ENCODE data around the gene TRIP13.

GRCh38 chr5:852431-853401, 40.0 kb upstream of the TRIP13 start:
- TF ChIP-seq CEBPB (IDR thresholded peaks at IDR 0.05; ENCODE audit: borderline replicate concordance in 1 of 2, low read depth in 2 of 2, low read length in 2 of 2): no peak
- no peak for TF ChIP-seq TBL1XR1 (IDR thresholded peaks at IDR 0.05; ENCODE audit: low read depth, low read length)
- no peak for TF ChIP-seq TCF12 (IDR thresholded peaks at IDR 0.05; ENCODE audit: low read depth, low read length)
- TF ChIP-seq, protein P1, sequence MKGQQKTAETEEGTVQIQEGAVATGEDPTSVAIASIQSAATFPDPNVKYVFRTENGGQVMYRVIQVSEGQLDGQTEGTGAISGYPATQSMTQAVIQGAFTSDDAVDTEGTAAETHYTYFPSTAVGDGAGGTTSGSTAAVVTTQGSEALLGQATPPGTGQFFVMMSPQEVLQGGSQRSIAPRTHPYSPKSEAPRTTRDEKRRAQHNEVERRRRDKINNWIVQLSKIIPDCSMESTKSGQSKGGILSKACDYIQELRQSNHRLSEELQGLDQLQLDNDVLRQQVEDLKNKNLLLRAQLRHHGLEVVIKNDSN (IDR thresholded peaks at IDR 0.05; ENCODE audit: borderline replicate concordance, extremely low read length, insufficient read depth, low read depth, low read length): no peak
- no peak for TF ChIP-seq POLR2A (IDR thresholded peaks at IDR 0.05; ENCODE audit: low read depth, low read length)
- TF ChIP-seq HDAC6 (IDR thresholded peaks at IDR 0.05; ENCODE audit: unreplicated experiment): no peak
- TF ChIP-seq, protein P2, sequence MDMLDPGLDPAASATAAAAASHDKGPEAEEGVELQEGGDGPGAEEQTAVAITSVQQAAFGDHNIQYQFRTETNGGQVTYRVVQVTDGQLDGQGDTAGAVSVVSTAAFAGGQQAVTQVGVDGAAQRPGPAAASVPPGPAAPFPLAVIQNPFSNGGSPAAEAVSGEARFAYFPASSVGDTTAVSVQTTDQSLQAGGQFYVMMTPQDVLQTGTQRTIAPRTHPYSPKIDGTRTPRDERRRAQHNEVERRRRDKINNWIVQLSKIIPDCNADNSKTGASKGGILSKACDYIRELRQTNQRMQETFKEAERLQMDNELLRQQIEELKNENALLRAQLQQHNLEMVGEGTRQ (IDR thresholded peaks at IDR 0.05; ENCODE audit: borderline replicate concordance, low read depth, low read length): no peak
- TF ChIP-seq EP300 (IDR thresholded peaks at IDR 0.05; ENCODE audit: borderline replicate concordance in 1 of 2, control insufficient read depth in 1 of 2, low read depth in 2 of 2, low read length in 2 of 2): no peak

Data from GM12878 (cell line).